GM19239 (cell line): ENCODE results near the gene TFAP2B.

Experiments used
- DNase-seq: peaks from one replicate; pipeline ENCODE4 v3.0.0; 2011; ENCODE audit warnings: low spot score; ENCODE audit not compliant: insufficient read length
- FAIRE-seq: peaks from 2 replicates; lab custom pipeline; 2011; peaks lifted over from hg19 to GRCh38; lab: Jason Lieb, UNC

Gene TFAP2B

GRCh38 chr6:50823094-50823920, 4.6 kb downstream of the TFAP2B start:
- DNase-seq (no peak), FAIRE-seq (no peak)

- DNase-seq (no peak), FAIRE-seq (no peak)
Observed at GRCh38 chr6:50824552-50824951, 5.9 kb downstream of the TFAP2B start.

- DNase-seq: no peak
- FAIRE-seq: no peak
Observed at GRCh38 chr6:50825375-50826036, 6.8 kb downstream of the TFAP2B start.

- FAIRE-seq (no peak), DNase-seq (no peak)
Observed at GRCh38 chr6:50826037-50826761, 7.5 kb downstream of the TFAP2B start.

- FAIRE-seq: no peak
- DNase-seq: no peak
Observed at GRCh38 chr6:50826803-50827202, 8.1 kb downstream of the TFAP2B start.

- FAIRE-seq: no peak
- DNase-seq: no peak
Observed at GRCh38 chr6:50829049-50829448, 10.4 kb downstream of the TFAP2B start.

- FAIRE-seq (no peak), DNase-seq (no peak)
Observed at GRCh38 chr6:50829898-50830444, 11.3 kb downstream of the TFAP2B start.

- FAIRE-seq (no peak), DNase-seq (no peak)
Observed at GRCh38 chr6:50831186-50831585, 12.5 kb downstream of the TFAP2B start.

GRCh38 chr6:50832912-50833311, 14.2 kb downstream of the TFAP2B start:
- DNase-seq (no peak), FAIRE-seq (no peak)

GRCh38 chr6:50834929-50835410, 16.3 kb downstream of the TFAP2B start:
- FAIRE-seq: no peak
- no peak for DNase-seq

GRCh38 chr6:50836231-50836630, 17.6 kb downstream of the TFAP2B start:
- no peak for DNase-seq
- no peak for FAIRE-seq

- FAIRE-seq (no peak), DNase-seq (no peak)
Observed at GRCh38 chr6:50837589-50838445, 19.1 kb downstream of the TFAP2B start.

- DNase-seq (no peak), FAIRE-seq (no peak)
Observed at GRCh38 chr6:50840112-50840810, 21.6 kb downstream of the TFAP2B start.

GRCh38 chr6:50840811-50841192, 22.1 kb downstream of the TFAP2B start:
- no peak for FAIRE-seq
- no peak for DNase-seq

- DNase-seq (no peak), FAIRE-seq (no peak)
Observed at GRCh38 chr6:50842446-50842845, 23.8 kb downstream of the TFAP2B start.

GRCh38 chr6:50842861-50843384, 24.3 kb downstream of the TFAP2B start:
- no peak for FAIRE-seq
- no peak for DNase-seq

GRCh38 chr6:50843842-50844241, 25.2 kb downstream of the TFAP2B start:
- no peak for FAIRE-seq
- no peak for DNase-seq

GRCh38 chr6:50845499-50846143, 26.9 kb downstream of the TFAP2B start:
- no peak for DNase-seq
- no peak for FAIRE-seq
